ENCODE results near the gene PFKFB4.
"Not testable (repeated sequence)": the region's sequence is repeated elsewhere in the genome, so short reads cannot be mapped to it uniquely, and the experiment has no call there.

PFKFB4 gene

GRCh38 chr3:48482822-48483221 is 73.8 kb downstream of the PFKFB4 start:
- DNase-seq = not testable (repeated sequence)

GRCh38 chr3:48480891-48481290 is 75.7 kb downstream of the PFKFB4 start:
- not testable (repeated sequence) for DNase-seq

GRCh38 chr3:48478626-48479555 is 77.7 kb downstream of the PFKFB4 start:
- DNase-seq = peak; percentile 75

DNA sequence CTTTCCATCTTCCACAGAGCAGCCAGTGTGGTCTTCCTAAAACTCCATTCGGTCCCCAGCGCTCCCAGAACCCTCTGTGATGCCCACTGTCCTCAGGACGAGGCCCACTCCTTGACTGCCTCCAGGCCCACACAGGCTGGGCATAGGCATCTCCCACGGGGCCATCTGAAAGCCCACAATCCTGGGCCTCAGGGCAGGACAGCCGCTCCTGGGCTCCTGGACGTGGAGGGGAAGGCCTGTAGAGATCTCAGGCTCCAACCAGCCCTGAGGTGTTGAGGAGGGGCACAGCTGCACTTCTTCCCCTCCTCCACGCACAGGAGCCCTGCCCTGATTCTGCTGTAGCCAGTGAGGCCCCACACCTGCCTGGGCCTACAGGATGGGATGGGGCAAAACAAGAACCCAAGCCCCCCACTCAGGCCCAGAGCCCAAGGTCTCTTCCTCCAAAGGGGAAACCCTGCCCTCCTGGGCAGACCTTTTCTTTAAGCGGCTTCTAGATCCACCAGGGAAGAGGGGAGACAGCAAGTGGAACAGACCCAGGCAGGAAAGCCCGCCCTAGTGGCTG is 78.6 kb downstream of the PFKFB4 start:
- DNase-seq = no peak

GRCh38 chr3:48476426-48477053 is 80.1 kb downstream of the PFKFB4 start:
- DNase-seq = no peak

DNA sequence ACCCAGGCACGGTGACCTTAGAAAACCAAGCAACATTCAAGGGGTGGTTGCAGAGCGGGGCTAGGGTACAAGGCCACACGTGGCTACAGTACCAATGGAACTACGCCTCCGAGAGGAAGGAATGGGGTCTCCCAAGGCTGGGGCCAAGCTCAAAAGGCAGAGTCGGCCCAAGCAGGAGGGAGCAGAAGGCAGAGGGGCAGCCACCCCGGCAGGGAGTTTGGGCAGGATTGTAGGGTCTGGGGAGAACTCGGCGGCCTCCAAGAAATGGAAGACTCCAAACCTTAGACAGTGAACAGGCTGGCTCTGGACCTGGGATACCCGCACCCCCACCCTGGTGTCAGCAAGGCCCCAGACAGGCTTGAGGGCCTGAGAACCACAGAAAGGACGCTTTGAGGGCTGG is 81.4 kb downstream of the PFKFB4 start:
- no peak for DNase-seq

DNA sequence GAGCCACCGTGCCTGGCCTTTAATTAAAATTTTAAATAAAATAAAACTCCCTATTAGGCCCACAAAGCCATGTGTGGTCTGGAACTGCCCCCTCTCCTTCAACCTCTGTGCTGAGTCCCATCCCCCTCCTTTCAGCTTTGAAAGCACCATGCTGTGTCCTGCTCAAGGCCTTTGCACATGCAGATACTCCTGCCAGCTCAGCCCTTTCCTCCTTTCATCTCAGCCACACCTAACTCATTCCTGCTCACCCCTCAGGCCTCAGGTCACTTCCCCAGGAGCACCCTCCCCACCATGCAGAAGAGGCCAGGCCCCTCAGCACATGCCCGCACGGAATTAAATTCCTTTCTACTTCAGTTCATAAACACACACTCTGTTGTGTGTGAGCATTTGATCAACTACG is 82.0 kb downstream of the PFKFB4 start:
- DNase-seq = no peak

DNA sequence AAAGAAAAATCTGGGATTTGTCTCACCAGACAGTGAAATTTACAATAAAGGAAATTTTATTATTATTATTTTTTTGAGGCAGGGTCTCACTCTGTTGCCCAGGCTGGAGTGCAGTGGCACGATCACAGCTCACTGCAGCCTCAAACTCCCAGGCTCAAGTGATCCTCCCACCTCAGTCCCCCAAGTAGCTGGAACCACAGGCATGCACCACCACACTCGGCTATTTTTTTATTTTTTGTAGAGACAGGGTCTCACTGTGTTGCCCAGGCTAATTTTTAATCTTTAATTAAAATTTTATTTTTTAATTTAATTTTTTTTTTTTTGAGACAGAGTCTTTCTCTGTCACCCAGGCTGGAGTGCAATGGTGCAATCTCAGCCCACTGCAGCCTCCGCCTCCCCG is 82.6 kb downstream of the PFKFB4 start:
- not testable (repeated sequence) for DNase-seq

GRCh38 chr3:48473617-48473952 is 83.0 kb downstream of the PFKFB4 start:
- DNase-seq = no peak

DNA sequence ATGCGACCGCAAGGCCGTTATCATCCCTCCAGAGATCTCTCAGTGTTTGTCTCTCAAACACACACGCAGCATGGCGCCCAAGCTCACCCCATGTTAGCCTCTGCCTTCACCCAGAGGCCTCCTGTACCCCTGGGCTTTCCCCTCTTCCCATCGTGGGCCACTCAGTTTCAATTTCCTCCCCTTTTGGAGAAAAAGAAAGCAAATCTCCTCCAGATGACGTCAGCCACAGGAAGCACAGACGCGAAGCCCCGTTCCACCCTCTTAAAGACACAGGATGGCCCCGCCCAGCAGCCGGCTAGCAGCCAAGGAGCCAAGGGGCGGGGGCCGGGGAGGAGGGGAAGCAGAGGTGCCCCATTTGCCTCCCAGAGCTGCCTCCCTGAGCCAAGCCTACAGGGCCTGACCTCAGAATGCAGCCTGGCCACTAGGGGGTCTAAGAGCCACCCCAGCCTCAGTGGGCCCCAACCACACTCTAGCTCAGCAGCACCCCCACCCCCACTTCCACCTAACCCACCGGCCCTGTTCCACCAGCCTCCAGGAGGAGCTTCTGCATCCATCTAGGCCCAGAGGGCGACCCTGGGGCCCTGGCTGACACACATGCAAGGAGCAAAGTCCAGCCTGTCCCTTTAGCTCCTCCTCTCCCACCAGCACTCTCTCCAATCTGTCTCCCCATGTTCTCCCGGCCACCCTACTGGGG is 83.5 kb downstream of the PFKFB4 start:
- DNase-seq = peak; percentile 97

GRCh38 chr3:48472673-48472922 is 84.0 kb downstream of the PFKFB4 start:
- no peak for DNase-seq

GRCh38 chr3:48470286-48470685 is 86.3 kb downstream of the PFKFB4 start:
- no peak for DNase-seq

DNA sequence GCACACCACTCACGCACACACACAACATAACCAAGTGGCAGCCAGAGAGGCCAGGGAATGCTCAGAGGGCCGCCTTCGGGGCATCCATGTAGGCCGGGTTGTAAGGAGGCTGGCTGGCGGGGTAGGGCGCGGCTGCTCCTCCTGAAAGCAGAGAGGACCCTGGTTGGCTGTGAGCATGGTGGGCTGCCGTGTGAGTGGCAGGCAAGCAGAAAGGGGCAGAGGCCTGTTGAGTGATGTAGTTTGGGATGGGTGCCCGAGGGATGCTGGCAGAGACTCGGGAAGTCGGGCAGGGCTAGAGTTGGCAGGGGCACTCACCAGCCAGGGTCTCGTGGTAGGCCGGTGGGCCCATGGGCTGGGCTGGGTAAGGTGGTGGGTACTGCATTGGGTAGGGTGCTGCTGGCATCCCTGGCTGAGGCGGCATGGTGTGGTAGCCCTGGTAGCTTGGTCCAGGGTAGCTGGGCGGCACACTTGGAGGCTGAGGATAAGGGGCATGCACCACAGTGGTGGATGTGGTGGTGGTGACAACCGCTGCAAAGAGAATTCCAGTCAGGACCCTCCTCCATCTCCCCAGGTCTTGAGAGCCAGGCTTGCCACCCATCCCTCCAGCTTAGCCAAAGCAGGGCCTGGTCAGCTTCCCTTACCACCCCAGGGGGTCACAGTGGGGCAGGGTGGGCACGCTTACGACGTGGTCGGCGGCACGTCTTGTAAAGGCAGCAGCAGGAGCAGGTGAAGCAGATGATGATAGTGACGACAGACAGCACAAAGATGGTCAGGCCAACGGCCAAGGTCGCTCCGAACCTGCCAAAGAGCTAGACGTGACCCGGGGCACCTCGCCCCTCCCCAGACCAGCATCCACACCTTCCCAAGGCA is 87.3 kb downstream of the PFKFB4 start:
- no peak for DNase-seq

DNA sequence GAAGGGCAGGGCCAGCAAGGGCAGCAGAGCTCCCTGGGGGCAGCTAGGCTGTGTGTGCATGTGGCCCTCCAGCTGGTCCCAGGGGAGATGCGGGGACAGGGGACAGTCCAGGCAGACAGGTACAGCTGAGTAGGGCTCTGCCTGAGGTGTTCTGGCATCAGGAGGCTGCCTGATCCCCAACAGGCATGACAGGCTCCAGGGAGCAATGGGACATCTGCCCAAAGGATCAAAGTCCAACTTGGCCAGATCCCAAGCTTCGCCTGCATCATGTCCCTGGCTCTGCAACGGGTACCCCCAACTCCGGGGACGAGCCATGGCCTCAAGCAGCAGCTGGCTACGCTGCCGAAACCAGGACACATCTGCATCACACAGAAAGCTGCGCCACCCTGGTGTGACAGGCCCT is 88.3 kb downstream of the PFKFB4 start:
- no peak for DNase-seq

Data from CD4-positive, alpha-beta T cell treated with Interleukin-21 for 1 hour (primary cell).